SK-N-MC (cell line): ENCODE data around the gene MTNR1A.

Experiments used
- EZH2 ChIP-seq: fragments of 200-600 bp; sonication (generic); IDR thresholded peaks from one replicate; pipeline ENCODE4 v1.6.1; 2017; ENCODE audit warnings: antibody characterized with exemption
- FOXP2 ChIP-seq: optimal IDR thresholded peaks from 2 replicates; pipeline ENCODE3; 2011; ENCODE audit warnings: mild to moderate bottlenecking, moderate library complexity; ENCODE audit not compliant: insufficient read depth; ENCODE audit errors: extremely low read length, control extremely low read depth
- POLR2AphosphoS5 ChIP-seq: IDR thresholded peaks from 2 replicates; pipeline ENCODE4 v1.6.1; 2012; ENCODE audit warnings: mild to moderate bottlenecking, low read depth, low read length, borderline replicate concordance

DNA sequence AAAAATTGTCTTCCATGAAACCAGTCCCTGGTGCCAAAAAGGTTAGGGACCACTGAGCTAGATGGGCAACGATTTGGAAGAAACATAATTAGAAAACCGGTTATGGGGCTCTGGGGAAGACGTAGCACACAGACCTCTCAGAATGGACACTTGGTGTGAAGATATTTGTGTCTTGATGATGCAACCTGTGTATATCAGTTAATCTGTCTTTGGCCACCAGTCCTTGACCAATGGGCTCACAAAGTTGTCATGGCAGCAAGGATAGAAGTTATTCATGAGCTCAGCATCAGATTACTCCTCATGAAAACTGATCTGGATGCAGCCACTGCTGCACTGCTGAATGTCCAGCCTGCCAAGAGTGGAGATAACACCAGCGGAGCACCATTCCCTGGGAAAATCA is 13.6 kb downstream of the MTNR1A start:
- TF ChIP-seq POLR2AphosphoS5 (no peak), EZH2 (no peak), FOXP2 (no peak)
